Body of pancreas (tissue), 4 donors: ENCODE results near the gene TBXA2R. TPM values are rescaled to one million over a fixed set of nuclear protein-coding genes. Genes with fewer than 3 reads are reported as not detected.

Experiments
- ATAC-seq: fragments of 150-250 bp; one replicate; pipeline ENCODE4 v1.9.1; 2016
- DNase-seq, 4 donors: peaks; one replicate each; pipeline ENCODE4 v3.0.0-alpha.2; 2019
- H3K27ac ChIP-seq, 4 donors: fragments of 200-600 bp; sonication (generic); 1 replicate in 3 of 4; 2 replicates in 1 of 4; pipeline versions ENCODE4 v1.5.1 to v1.6.1; 2016 to 2019; ENCODE audit warnings: mild to moderate bottlenecking in 1 of 4, mixed read lengths in 1 of 4, moderate library complexity in 1 of 4
- H3K27me3 ChIP-seq, 2 donors: fragments of 200-600 bp; sonication (generic); one replicate each; pipeline ENCODE4 v1.6.0; 2016; ENCODE audit warnings: mild to moderate bottlenecking in 1 of 2
- H3K36me3 ChIP-seq, 2 donors: fragments of 200-600 bp; sonication (generic); replicated peaks in 1 of 2; 2 replicates each; pipeline ENCODE4 v1.5.1; 2016; ENCODE audit warnings: low read depth in 2 of 2; ENCODE audit not compliant: insufficient read depth in 1 of 2
- H3K4me1 ChIP-seq: fragments of 200-600 bp; sonication (generic); one replicate; pipeline ENCODE4 v1.6.0; 2016
- H3K4me3 ChIP-seq, 2 donors: fragments of 200-600 bp; sonication (generic); 1 replicate in 1 of 2; 2 replicates in 1 of 2; pipeline ENCODE4 v1.5.1; 2016 to 2019
- H3K9me3 ChIP-seq, 3 donors: fragments of 200-600 bp; sonication (generic); 1 replicate in 2 of 3; 2 replicates in 1 of 3; pipeline ENCODE4 v1.5.1; 2016
- POLR2A ChIP-seq, 3 donors: fragments of 450-650 bp; IDR thresholded peaks; one replicate each; pipeline ENCODE4 v1.6.1; 2016; ENCODE audit warnings: antibody characterized with exemption in 3 of 3, mild to moderate bottlenecking in 2 of 3
- WGBS, 2 donors: methylation state at CpG; one replicate each; pipeline ENCODE4 v1.1.5; 2017; 5-methylcytosine and 5-hydroxymethylcytosine counted together
- intact Hi-C: fragments of 100-400 bp; cut with DNase I; formaldehyde crosslinking; loops from one replicate; pipeline ENCODE4 v1.15.1; 2023
- total RNA-seq, 2 donors: library from RNA; depleted of rRNA; stranded (reverse); fragments of >200 nt; gene quantifications; one replicate each; pipeline ENCODE4 v1.1.0, GENCODE V29; 2016
- TF ChIP-seq, protein P1 (sequence below), 7 experiments: fragments of 450-650 bp in 4 of 7; fragments of 200-600 bp in 3 of 7; sonication (generic) in 3 of 7; IDR thresholded peaks; one replicate each; pipeline ENCODE4 v1.5.1; 2016 to 2019; ENCODE audit warnings: antibody characterized with exemption in 7 of 7

The TBXA2R gene
- total RNA-seq, 2 donors from 2014 or later = 0.52 to 3.0 TPM

DNA sequence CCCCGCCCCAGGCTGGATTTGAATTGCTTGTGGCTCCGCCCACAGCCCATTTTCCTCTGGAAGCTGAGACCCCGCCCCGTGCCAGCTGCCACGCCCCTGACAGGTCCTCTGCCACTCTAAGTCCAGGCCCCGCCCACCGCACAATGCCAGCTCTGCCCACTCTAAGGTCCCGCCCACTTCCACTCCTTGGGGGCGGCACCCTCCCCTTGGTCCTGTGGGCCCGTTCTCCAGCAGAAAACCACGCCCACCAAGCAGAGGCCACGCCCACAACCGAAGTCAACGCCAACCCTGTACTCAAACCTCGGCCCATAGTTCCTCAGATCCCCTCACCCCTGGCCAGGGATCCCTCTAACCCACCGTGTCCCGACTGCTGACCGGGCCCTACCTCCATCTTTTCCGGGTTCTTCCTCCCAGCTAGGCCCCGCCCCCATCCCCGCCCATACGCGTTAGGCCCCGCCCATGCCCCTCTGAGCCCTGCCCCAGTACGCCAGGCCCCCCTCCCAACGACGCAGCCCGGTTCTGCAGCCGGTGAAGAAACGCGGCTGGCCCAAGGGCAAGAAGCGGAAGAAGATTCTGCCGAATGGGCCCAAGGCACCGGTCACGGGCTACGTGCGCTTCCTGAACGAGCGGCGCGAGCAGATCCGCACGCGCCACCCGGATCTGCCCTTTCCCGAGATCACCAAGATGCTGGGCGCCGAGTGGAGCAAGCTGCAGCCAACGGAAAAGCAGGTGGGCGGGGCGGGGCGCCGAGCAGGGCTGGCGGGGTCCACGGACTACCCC is 32.6 kb downstream of the TBXA2R start:
- no peak overlapping the region for H3K4me3 ChIP-seq
- peaks cover 18% of the 10 kb centered on the region for H3K4me1 ChIP-seq
- no peaks in the 10 kb centered on the region for H3K27me3 ChIP-seq
- TF ChIP-seq, protein P1, sequence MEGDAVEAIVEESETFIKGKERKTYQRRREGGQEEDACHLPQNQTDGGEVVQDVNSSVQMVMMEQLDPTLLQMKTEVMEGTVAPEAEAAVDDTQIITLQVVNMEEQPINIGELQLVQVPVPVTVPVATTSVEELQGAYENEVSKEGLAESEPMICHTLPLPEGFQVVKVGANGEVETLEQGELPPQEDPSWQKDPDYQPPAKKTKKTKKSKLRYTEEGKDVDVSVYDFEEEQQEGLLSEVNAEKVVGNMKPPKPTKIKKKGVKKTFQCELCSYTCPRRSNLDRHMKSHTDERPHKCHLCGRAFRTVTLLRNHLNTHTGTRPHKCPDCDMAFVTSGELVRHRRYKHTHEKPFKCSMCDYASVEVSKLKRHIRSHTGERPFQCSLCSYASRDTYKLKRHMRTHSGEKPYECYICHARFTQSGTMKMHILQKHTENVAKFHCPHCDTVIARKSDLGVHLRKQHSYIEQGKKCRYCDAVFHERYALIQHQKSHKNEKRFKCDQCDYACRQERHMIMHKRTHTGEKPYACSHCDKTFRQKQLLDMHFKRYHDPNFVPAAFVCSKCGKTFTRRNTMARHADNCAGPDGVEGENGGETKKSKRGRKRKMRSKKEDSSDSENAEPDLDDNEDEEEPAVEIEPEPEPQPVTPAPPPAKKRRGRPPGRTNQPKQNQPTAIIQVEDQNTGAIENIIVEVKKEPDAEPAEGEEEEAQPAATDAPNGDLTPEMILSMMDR (IDR thresholded peaks at IDR 0.05) = no peak
- TF ChIP-seq POLR2A (IDR thresholded peaks at IDR 0.05) = no peak
- DNase-seq (peak; percentile 81 to 94 (median 86)), ATAC-seq (peak; percentile 10)
- no peaks in the 10 kb centered on the region for H3K9me3 ChIP-seq
- 57 to 66% methylated on average over 48 to 51 of the region's 55 CpGs for WGBS, 2 donors
- H3K27ac ChIP-seq = no peak overlapping the region
- intact Hi-C loops = no loop called here
- no peaks in the 10 kb centered on the region for H3K36me3 ChIP-seq

DNA sequence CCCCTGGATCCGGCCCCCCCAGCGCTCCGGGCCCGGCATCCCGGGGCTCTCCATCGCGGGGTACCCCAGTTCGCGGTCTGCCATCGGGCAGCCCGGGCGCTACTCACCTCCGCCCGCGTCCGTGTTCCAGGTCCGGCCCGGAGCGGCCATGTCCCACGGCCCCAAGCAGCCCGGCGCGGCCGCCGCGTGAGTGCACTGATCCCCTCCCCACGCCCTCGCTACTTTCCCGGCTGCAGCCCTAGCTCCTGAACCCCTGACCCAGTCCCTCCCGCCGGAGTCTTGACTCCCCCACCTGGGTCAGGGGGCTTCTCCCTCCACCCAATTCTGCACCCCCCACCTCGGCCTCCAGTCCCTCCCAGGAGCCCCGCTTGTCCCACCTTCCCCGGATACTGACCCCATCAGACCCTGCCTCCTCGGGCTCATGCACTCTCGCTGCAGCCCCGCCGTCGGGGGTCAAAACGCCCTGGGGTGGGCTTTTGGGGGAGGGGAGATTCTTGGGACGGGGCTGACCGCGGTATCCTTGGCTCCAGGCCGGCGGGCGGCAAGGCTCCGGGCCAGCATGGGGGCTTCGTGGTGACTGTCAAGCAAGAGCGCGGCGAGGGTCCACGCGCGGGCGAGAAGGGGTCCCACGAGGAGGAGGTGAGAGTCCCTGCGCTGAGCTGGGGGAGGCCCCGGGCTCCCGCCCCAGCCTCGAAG is 33.4 kb downstream of the TBXA2R start:
- 1% methylated on average over 25 to 60 of the region's 60 CpGs for WGBS, 2 donors
- DNase-seq = peak in 1 of 4 donors; percentile 31

DNA sequence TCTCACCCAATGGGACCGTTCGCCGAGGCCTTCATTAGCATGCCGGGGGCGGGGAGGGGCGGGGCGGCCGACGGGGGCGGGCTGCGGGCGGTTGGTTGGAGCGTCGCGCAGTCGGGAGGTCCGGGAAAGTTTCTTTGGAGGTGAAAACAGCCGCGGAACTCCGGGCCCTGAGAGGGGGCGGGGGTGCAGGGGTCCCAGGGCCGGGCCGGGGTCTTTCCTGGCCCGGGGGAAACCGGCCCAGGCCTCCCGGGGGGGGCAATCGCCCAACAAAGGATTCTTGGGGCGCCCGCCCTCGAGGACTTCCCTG is 33.9 kb downstream of the TBXA2R start, which contains the start of gene HMG20B:
TSS of gene HMG20B (plus strand) at position 90 of the 307 bp plus-strand sequence. CDS start 366 bp downstream, outside the sequence.
- Histone ChIP-seq H3K4me1 (peaks cover 18% of the 10 kb centered on the region), H3K36me3 (no peaks in the 10 kb centered on the region), H3K27ac (peak within 1 kb of the TSS; percentile 46 to 84 (median 78)), H3K9me3 (no peaks in the 10 kb centered on the region), H3K4me3 (peak within 1 kb of the TSS; percentile 69 to 99), H3K27me3 (no peaks in the 10 kb centered on the region)
- peak in 2 of 3 donors; percentile 31 to 49 for TF ChIP-seq POLR2A (IDR thresholded peaks at IDR 0.05)
- TF ChIP-seq, protein P1 (IDR thresholded peaks at IDR 0.05) = no peak
- intact Hi-C loops = no loop called here
- DNase-seq = no peak
- WGBS, 2 donors = 0% methylated on average over 1 to 23 of the region's 30 CpGs
- ATAC-seq = peak; percentile 1

More for the DNA sequence above, 33.4 kb downstream of the TBXA2R start:
- Histone ChIP-seq H3K27ac (peak overlapping the region; percentile 46 to 84 (median 78)), H3K4me3 (peak overlapping the region; percentile 69 to 99), H3K27me3 (no peaks in the 10 kb centered on the region), H3K36me3 (no peaks in the 10 kb centered on the region), H3K9me3 (no peaks in the 10 kb centered on the region), H3K4me1 (peaks cover 18% of the 10 kb centered on the region)
- intact Hi-C loops = no loop called here
- no peak for TF ChIP-seq POLR2A (IDR thresholded peaks at IDR 0.05)
- TF ChIP-seq, protein P1 (IDR thresholded peaks at IDR 0.05) = no peak
- ATAC-seq = peak; percentile 5

DNA sequence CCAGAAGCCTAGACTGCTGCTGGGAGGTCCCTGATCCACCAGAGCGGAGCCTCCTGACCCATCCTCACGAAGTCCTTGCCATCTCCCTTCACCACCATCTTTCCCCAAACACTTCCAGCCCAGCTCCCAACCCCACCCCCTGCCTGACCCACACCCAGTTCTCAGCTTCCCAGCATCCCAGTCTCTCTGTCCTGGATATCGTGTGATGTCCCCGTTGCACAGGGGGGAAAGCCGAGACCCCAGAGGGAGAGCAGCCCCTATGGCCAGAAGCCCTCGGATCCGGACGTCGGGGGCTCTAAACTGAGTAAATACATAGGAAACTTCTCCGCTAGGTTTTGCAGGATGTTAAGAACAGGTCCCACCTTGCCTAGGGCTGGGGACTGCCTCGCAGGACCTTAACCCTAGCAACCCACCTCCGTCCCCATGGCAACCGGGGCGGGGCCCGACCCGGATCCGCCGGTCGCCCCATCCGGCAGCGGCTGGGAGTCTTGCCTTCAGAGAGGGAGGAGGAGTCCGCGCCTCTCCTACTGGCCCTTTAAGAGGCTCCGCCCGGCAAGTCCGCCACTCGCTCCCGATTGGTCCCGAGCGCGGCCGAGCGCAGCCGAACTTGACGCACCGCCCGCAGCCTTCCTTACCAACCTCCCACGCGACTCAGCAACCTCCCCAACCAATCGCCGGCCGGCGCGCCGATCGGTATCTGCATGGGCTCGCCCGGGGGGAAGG is 34.4 kb downstream of the TBXA2R start:
- intact Hi-C loops = no loop called here
- WGBS, 2 donors = 3 to 4% methylated on average over 25 to 28 of the region's 48 CpGs
- Histone ChIP-seq H3K36me3 (no peaks in the 10 kb centered on the region), H3K4me1 (peaks cover 18% of the 10 kb centered on the region), H3K27ac (peak overlapping the region in 1 of 4 donors; percentile 27), H3K9me3 (no peaks in the 10 kb centered on the region), H3K27me3 (no peaks in the 10 kb centered on the region), H3K4me3 (peak overlapping the region in 1 of 2 donors; percentile 39)
- no peak for TF ChIP-seq POLR2A (IDR thresholded peaks at IDR 0.05)
- TF ChIP-seq, protein P1 (IDR thresholded peaks at IDR 0.05) = peak in 1 of 7 experiments; percentile 4
- peak; percentile 99 to 100 (median 99) for DNase-seq
- ATAC-seq = peak; percentile 97
